Breast epithelium (tissue), 3 donors: ENCODE measurements around the gene GJD4.

Source experiments
- CTCF ChIP-seq, 3 donors: fragments of 450-650 bp; IDR thresholded peaks; one replicate each; pipeline ENCODE4 v1.5.1; 2016 to 2017; ENCODE audit warnings: antibody characterized with exemption in 3 of 3, mild to moderate bottlenecking in 3 of 3, moderate library complexity in 3 of 3
- POLR2A ChIP-seq: fragments of 450-650 bp; IDR thresholded peaks from one replicate; pipeline ENCODE4 v1.6.1; 2016; ENCODE audit warnings: antibody characterized with exemption, mild to moderate bottlenecking, moderate library complexity
- POLR2AphosphoS5 ChIP-seq, 3 donors: sonication (generic); formaldehyde crosslinking; IDR thresholded peaks; one replicate each; pipeline ENCODE4 v1.6.1; 2017; ENCODE audit warnings: antibody characterized with exemption in 3 of 3

GRCh38 chr10:35642035-35642792, 37.1 kb downstream of the GJD4 start, which contains the start of gene FZD8:
- TF ChIP-seq CTCF (IDR thresholded peaks at IDR 0.05), result no peak
- TF ChIP-seq POLR2A, result peak; percentile 61
- TF ChIP-seq POLR2AphosphoS5 (IDR thresholded peaks at IDR 0.05), result peak; percentile 55 to 74 (median 61)
